Endodermal cell (in vitro differentiated cells): ENCODE results near the gene MLN. TPM values are rescaled to one million over a fixed set of nuclear protein-coding genes. Genes with fewer than 3 reads are reported as not detected.

Experiments
- DNase-seq: peaks from one replicate; pipeline ENCODE4 v3.0.0-alpha.2; 2017
- H3K27ac ChIP-seq: 2 replicates; pipeline ENCODE4 v1.5.1; 2013; ENCODE audit warnings: mild to moderate bottlenecking, low read depth, low read length, moderate library complexity
- H3K27me3 ChIP-seq: 2 replicates; pipeline ENCODE4 v1.6.1; 2013; ENCODE audit warnings: mild to moderate bottlenecking, low read length, moderate library complexity; ENCODE audit not compliant: insufficient read depth, control insufficient read depth, poor library complexity, severe bottlenecking
- H3K36me3 ChIP-seq: 2 replicates; pipeline ENCODE4 v1.7.0; 2013; ENCODE audit warnings: mild to moderate bottlenecking, low read length, moderate library complexity; ENCODE audit not compliant: control insufficient read depth, insufficient read depth
- H3K4me1 ChIP-seq: one replicate; pipeline ENCODE4 v1.7.0; 2013; ENCODE audit warnings: low read length; ENCODE audit not compliant: control insufficient read depth, insufficient read depth
- H3K4me3 ChIP-seq: 2 replicates; pipeline ENCODE4 v1.5.1; 2013; ENCODE audit warnings: mild to moderate bottlenecking, low read length, moderate library complexity
- H3K9ac ChIP-seq: 2 replicates; pipeline ENCODE4 v1.6.1; 2013; ENCODE audit warnings: mild to moderate bottlenecking, low read length, moderate library complexity; ENCODE audit not compliant: poor library complexity, severe bottlenecking; ENCODE audit errors: extremely low read depth
- H3K9me3 ChIP-seq: 2 replicates; pipeline ENCODE4 v1.6.1; 2013; ENCODE audit warnings: mild to moderate bottlenecking, low read length, moderate library complexity; ENCODE audit not compliant: control insufficient read depth
- H3K27ac Mint-ChIP-seq: 2 replicates; pipeline ENCODE4 v1.8.0; 2020; ENCODE audit warnings: mixed read lengths
- H3K27me3 Mint-ChIP-seq: 2 replicates; pipeline ENCODE4 v1.8.0; 2021; ENCODE audit warnings: mild to moderate bottlenecking, mixed read lengths; ENCODE audit not compliant: insufficient read depth
- H3K36me3 Mint-ChIP-seq: 2 replicates; pipeline ENCODE4 v1.8.0; 2020; ENCODE audit warnings: low read depth, mixed read lengths
- H3K4me1 Mint-ChIP-seq: 2 replicates; pipeline ENCODE4 v1.8.0; 2020; ENCODE audit warnings: mixed read lengths
- H3K4me3 Mint-ChIP-seq: 2 replicates; pipeline ENCODE4 v1.8.0; 2020; ENCODE audit warnings: mild to moderate bottlenecking, moderate library complexity, mixed read lengths
- H3K9me3 Mint-ChIP-seq: 2 replicates; pipeline ENCODE4 v1.8.0; 2020; ENCODE audit warnings: mild to moderate bottlenecking, mixed read lengths
- CTCF ChIP-seq: fragments of 200-600 bp; sonication (generic); conservative IDR thresholded peaks from 2 replicates; pipeline ENCODE4 v1.5.0; 2021; ENCODE audit warnings: antibody characterized with exemption, mild to moderate bottlenecking
- WGBS, 2 experiments: methylation state at CpG; one replicate each; pipeline versions ENCODE4 v1.1.5 to v1.1.7; 2013; ENCODE audit warnings: missing lambda C conversion rate in 2 of 2, mixed read lengths in 1 of 2; ENCODE audit not compliant: insufficient coverage in 1 of 2, insufficient read length in 1 of 2; 5-methylcytosine and 5-hydroxymethylcytosine counted together
- total RNA-seq, 2 donors: library from RNA; stranded (reverse); fragmentation: NEBNext Ultra II Directional in 1 of 2; extraction: Animal tissue kit (Norgen Biotek cat#: 25700) in 1 of 2; gene quantifications; 2 replicates in 1 of 2; 3 replicates in 1 of 2; pipeline ENCODE4 v1.2.1, GENCODE V29; 2021

MLN gene
- total RNA-seq, 2 donors from 2014 or later = not detected

- no peaks in the 10 kb centered on the region for H3K36me3 ChIP-seq
- no peaks in the 10 kb centered on the region for H3K4me1 ChIP-seq
- Mint-ChIP-seq H3K4me3 (no peak overlapping the region), H3K27me3 (peaks cover 8% of the 10 kb centered on the region), H3K9me3 (no peaks in the 10 kb centered on the region), H3K27ac (no peak overlapping the region), H3K36me3 (no peaks in the 10 kb centered on the region), H3K4me1 (peaks cover under 1% of the 10 kb centered on the region)
- no peaks in the 10 kb centered on the region for H3K9me3 ChIP-seq
- DNase-seq = no peak
- H3K9ac ChIP-seq = no peak overlapping the region
- WGBS, 2 experiments = 91 to 92% methylated on average over 11 to 13 of the region's 13 CpGs
- TF ChIP-seq CTCF = no peak
- H3K27me3 ChIP-seq = no peaks in the 10 kb centered on the region
- no peak overlapping the region for H3K27ac ChIP-seq
- no peak overlapping the region for H3K4me3 ChIP-seq
Measured at GRCh38 chr6:33800248-33800969, 3.4 kb downstream of the MLN start.

- Histone ChIP-seq H3K4me1 (peaks cover 4% of the 10 kb centered on the region), H3K27ac (no peak overlapping the region), H3K4me3 (no peak overlapping the region), H3K9ac (no peak overlapping the region), H3K27me3 (no peaks in the 10 kb centered on the region), H3K36me3 (no peaks in the 10 kb centered on the region), H3K9me3 (no peaks in the 10 kb centered on the region)
- Mint-ChIP-seq H3K27me3 (peaks cover 8% of the 10 kb centered on the region), H3K27ac (no peak overlapping the region), H3K36me3 (no peaks in the 10 kb centered on the region), H3K4me3 (no peak overlapping the region), H3K9me3 (no peaks in the 10 kb centered on the region), H3K4me1 (peaks cover 9% of the 10 kb centered on the region)
- 86 to 100% methylated on average over 3 to 4 of the region's 4 CpGs for WGBS, 2 experiments
- TF ChIP-seq CTCF = no peak
- no peak for DNase-seq
Measured at GRCh38 chr6:33799454-33800113, 4.2 kb downstream of the MLN start.

GRCh38 chr6:33798343-33798848 is 5.4 kb downstream of the MLN start:
- Mint-ChIP-seq H3K27ac (no peak overlapping the region), H3K27me3 (peaks cover 7% of the 10 kb centered on the region), H3K36me3 (no peaks in the 10 kb centered on the region), H3K9me3 (no peaks in the 10 kb centered on the region), H3K4me3 (no peak overlapping the region), H3K4me1 (peaks cover 9% of the 10 kb centered on the region)
- no peak overlapping the region for H3K4me3 ChIP-seq
- 88 to 91% methylated on average over 11 to 13 of the region's 13 CpGs for WGBS, 2 experiments
- no peaks in the 10 kb centered on the region for H3K9me3 ChIP-seq
- no peaks in the 10 kb centered on the region for H3K36me3 ChIP-seq
- no peak for TF ChIP-seq CTCF
- H3K4me1 ChIP-seq = peaks cover 4% of the 10 kb centered on the region
- H3K27ac ChIP-seq = no peak overlapping the region
- no peak overlapping the region for H3K9ac ChIP-seq
- DNase-seq = no peak
- H3K27me3 ChIP-seq = no peaks in the 10 kb centered on the region
